Activated CD4-positive, alpha-beta memory T cell treated with anti-CD3 and anti-CD28 coated beads, Interleukin-2, amount 10 ng/mL, durations not matched to agents 7 days and 5 days (primary cell): ENCODE results near the gene CA11. TPM values are rescaled to one million over a fixed set of nuclear protein-coding genes. Genes with fewer than 3 reads are reported as not detected.

Source experiments
- CTCF ChIA-PET: fragments of 350-600 bp; sonication (Branson Sonifier 250); formaldehyde crosslinking; loops from one replicate; lab custom pipeline; 2021; ENCODE audit warnings: antibody characterized with exemption, inconsistent platforms; lab: Charles Lee
- POLR2A ChIA-PET: fragments of 350-600 bp; sonication (Branson Sonifier 250); formaldehyde crosslinking; loops from one replicate; lab custom pipeline; 2021; ENCODE audit warnings: antibody characterized with exemption; lab: Charles Lee
- DNase-seq: peaks from one replicate; pipeline ENCODE4 v3.0.0-alpha.2; 2020
- H3K27ac Mint-ChIP-seq: one replicate; pipeline ENCODE4 v1.8.0; 2021; ENCODE audit warnings: mild to moderate bottlenecking, mixed read lengths
- H3K27me3 Mint-ChIP-seq: one replicate; pipeline ENCODE4 v1.8.0; 2021; ENCODE audit warnings: mixed read lengths
- H3K36me3 Mint-ChIP-seq: one replicate; pipeline ENCODE4 v1.8.0; 2021; ENCODE audit warnings: low read depth, mixed read lengths
- H3K4me1 Mint-ChIP-seq: one replicate; pipeline ENCODE4 v1.8.0; 2021; ENCODE audit warnings: mixed read lengths
- H3K4me3 Mint-ChIP-seq: one replicate; pipeline ENCODE4 v1.8.0; 2021; ENCODE audit warnings: mild to moderate bottlenecking, mixed read lengths
- H3K9me3 Mint-ChIP-seq: one replicate; pipeline ENCODE4 v1.8.0; 2021; ENCODE audit warnings: mixed read lengths
- total RNA-seq, 2 experiments: library from RNA; stranded (reverse); gene quantifications; one replicate each; pipeline ENCODE4 v1.2.3, GENCODE V29; 2021

Gene CA11
- total RNA-seq, 2 experiments from 2014 or later = 3.9 to 4.5 TPM

DNA sequence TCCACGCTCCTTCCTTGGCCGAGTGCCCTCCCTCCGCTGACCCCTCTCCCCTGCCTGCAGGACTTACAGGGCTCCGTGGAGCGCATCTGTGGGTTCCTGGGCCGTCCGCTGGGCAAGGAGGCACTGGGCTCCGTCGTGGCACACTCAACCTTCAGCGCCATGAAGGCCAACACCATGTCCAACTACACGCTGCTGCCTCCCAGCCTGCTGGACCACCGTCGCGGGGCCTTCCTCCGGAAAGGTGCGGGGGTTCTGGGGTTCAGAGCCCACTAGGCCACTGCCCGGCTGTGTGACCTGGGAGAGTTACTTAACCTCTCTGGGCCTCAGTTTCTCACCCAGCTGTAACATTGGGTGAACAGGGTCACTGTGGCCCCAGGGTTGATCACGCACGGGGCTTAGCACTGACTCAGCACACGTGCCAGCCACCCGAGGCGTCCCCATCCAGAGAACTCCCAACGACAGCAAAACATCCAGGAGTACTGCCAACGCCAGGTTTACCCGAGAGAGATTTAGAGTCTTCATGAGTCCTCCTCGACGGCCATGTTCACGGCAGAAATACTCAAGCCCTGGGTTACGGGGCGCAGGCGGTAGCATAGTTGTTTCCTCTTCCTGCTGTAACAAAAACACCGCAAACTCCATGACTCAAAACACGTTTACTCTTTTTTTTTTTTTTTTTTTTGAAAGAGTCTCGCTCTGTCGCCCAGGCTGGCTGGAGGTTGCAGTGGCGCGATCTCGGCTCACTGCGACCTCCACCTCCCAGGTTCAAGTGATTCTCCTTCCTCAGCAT lies 49.1 kb downstream of the CA11 start:
- Mint-ChIP-seq H3K27ac (peak overlapping the region; percentile 85), H3K36me3 (peaks cover 21% of the 10 kb centered on the region), H3K27me3 (no peaks in the 10 kb centered on the region), H3K4me1 (peaks cover 39% of the 10 kb centered on the region), H3K4me3 (peak overlapping the region; percentile 74), H3K9me3 (no peaks in the 10 kb centered on the region)
- CTCF ChIA-PET = interaction anchor here (0.7 kb wide), 1 partner anchor 114 kb away, joined by 4 read pairs; no protein-coding TSS in a partner anchor
- peak; percentile 75 for DNase-seq
- POLR2A ChIA-PET = interaction anchor here (0.6 to 1.1 kb wide), 3 partner anchors 9 to 406 kb away, joined by 3 to 4 read pairs (median 4); no protein-coding TSS in a partner anchor

DNA sequence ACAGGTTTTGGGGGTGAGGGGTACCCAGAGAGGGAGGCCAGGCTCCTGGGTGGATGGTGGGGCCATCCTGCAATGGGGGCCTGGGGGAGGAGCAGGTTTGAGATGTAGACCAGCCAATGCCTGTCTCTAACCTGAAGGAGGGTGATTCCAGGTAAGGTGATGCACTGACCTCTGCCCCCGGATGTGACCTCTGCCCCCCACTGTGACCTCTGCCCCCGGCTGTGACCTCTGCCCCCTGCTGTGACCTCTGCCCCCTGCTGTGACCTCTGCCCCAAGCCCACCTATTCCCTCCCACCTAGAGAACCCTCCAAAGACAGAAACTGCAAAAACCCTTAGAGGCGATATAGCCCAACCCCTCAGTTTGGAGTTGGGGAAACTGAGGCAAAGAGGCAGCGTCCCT lies 49.8 kb downstream of the CA11 start:
- ChIA-PET CTCF (no interaction called here), POLR2A (interaction anchor here (1.0 to 1.1 kb wide), 2 partner anchors 10 to 14 kb away, joined by 4 read pairs; no protein-coding TSS in a partner anchor)
- H3K27ac Mint-ChIP-seq = peak overlapping the region; percentile 85
- no peaks in the 10 kb centered on the region for H3K9me3 Mint-ChIP-seq
- no peak for DNase-seq
- H3K27me3 Mint-ChIP-seq = no peaks in the 10 kb centered on the region
- peaks cover 45% of the 10 kb centered on the region for H3K4me1 Mint-ChIP-seq
- peak overlapping the region; percentile 74 for H3K4me3 Mint-ChIP-seq
- peaks cover 21% of the 10 kb centered on the region for H3K36me3 Mint-ChIP-seq

DNA sequence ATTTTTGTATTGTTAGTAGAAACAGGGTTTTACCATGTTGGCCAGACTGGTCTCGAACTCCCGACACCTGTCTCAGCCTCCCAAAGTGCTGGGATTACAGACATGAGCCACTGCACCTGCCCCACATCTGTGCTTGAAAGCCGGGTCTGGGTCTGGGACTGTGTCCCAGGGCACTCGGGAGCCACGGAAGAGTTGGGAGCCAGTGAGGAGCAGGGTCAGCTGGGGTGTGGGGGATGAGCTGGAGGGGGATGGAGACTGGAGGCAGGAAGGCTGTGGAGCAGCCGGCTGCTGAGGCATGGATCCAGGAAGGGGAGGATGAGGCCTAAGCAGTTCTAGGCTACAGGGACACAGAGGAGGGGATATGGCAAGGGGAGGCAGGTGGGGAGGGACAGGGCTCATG lies 50.2 kb downstream of the CA11 start:
- H3K27ac Mint-ChIP-seq = peak overlapping the region; percentile 85
- ChIA-PET CTCF (interaction anchor here (1.3 to 1.7 kb wide), 3 partner anchors 11 to 90 kb away, joined by 4 to 9 read pairs (median 5); no protein-coding TSS in a partner anchor), POLR2A (no interaction called here)
- no peaks in the 10 kb centered on the region for H3K9me3 Mint-ChIP-seq
- no peaks in the 10 kb centered on the region for H3K27me3 Mint-ChIP-seq
- peaks cover 21% of the 10 kb centered on the region for H3K36me3 Mint-ChIP-seq
- H3K4me3 Mint-ChIP-seq = peak overlapping the region; percentile 74
- peaks cover 49% of the 10 kb centered on the region for H3K4me1 Mint-ChIP-seq
- no peak for DNase-seq

DNA sequence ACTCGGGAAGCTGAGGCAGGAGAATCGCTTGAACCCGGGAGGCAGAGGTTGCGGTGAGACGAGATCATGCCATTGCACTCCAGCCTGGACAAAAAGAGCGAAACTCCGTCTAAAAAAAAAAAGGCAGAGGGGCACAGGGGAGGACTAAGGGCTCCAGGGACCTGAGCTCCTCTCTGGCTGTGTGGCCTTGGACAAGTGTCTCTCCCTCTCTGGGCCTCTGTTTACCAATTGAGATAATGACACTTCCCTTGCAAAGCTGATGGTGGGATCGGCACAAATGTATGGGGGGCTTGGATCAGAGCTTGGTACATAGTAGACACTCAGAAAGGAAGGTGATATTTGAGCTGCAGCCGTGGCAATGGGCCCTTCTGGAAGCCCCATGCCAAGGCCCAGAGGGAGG lies 50.8 kb downstream of the CA11 start:
- H3K9me3 Mint-ChIP-seq = no peaks in the 10 kb centered on the region
- DNase-seq = no peak
- ChIA-PET POLR2A (interaction anchor here (1.0 kb wide), 1 partner anchor 21 kb away, joined by 3 read pairs; no protein-coding TSS in a partner anchor), CTCF (interaction anchor here (1.3 to 1.7 kb wide), 3 partner anchors 11 to 89 kb away, joined by 4 to 9 read pairs (median 5); no protein-coding TSS in a partner anchor)
- H3K27me3 Mint-ChIP-seq = no peaks in the 10 kb centered on the region
- H3K4me1 Mint-ChIP-seq = peaks cover 53% of the 10 kb centered on the region
- H3K36me3 Mint-ChIP-seq = peaks cover 21% of the 10 kb centered on the region
- peak overlapping the region; percentile 85 for H3K27ac Mint-ChIP-seq
- peak overlapping the region; percentile 74 for H3K4me3 Mint-ChIP-seq

DNA sequence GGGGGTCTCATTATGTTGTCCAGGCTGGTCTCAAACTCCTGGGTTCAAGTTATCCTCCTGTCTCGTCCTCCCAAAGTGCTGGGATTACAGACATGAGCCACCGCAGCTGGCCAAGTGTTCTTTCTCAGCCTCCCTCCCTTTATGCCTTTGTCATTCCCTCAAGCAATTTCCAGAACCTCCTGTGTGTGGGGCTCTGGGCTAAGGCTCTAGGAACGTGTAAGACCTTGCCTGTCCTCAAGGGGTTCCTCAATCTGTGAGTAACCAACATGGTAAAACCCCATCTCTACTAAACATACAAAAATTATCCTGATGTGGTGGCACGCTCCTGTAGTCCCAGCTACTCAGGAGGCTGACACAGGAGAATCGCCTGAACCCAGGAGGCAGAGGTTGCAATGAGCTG lies 55.0 kb downstream of the CA11 start:
- Mint-ChIP-seq H3K27ac (peak overlapping the region; percentile 42), H3K27me3 (no peaks in the 10 kb centered on the region), H3K4me3 (no peak overlapping the region), H3K9me3 (no peaks in the 10 kb centered on the region), H3K4me1 (peaks cover 58% of the 10 kb centered on the region), H3K36me3 (peaks cover 25% of the 10 kb centered on the region)
- DNase-seq = no peak
- CTCF ChIA-PET = interaction anchor here (8.7 kb wide), 1 partner anchor 84 kb away, joined by 197 read pairs; no protein-coding TSS in a partner anchor
- POLR2A ChIA-PET = interaction anchor here (0.8 kb wide), 1 partner anchor 28 kb away, joined by 3 read pairs; the partner anchor contains the start of genes RPL18 and SPHK2

DNA sequence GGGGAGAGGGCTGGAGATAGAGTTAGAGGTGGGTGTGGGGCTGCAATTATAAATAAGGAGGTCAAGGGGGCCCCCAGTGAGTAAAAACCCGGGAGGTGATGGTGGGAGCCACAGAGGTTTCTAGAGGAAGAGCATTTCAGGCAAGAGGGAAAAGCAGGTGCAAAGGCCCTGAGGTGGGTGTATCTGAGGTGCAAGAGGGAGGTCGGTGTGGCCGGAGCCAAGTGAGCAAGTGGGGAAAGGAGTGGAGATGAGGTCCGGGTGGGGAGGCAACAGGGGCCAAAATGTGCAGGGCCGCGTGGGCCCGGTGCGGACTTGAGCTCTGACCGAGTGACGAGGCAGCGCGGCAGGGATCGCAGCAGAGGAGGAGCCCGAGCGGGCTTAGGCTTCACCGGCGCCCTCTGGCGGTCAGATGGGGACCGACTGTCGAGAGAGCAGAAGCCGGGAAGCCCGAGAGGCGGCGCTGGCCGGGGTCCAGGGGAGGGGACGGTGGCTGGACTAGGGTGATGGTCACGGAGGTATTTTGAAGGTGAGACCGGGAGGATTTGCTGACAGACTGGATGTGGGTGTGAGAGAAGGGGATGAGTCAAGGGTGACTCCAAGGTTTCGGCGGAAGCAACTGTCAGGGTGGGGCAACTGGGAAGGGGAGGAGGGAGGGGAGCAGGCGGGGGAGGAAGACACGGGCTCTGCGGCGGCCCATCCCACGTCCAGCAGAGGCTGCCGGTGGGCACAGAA lies 57.2 kb downstream of the CA11 start:
- DNase-seq = peak; percentile 91
- H3K36me3 Mint-ChIP-seq = peaks cover 20% of the 10 kb centered on the region
- CTCF ChIA-PET = interaction anchor here (0.5 to 8.7 kb wide), 22 partner anchors 11 to 410 kb away, joined by 3 to 197 read pairs (median 4); partner anchors contain the start of genes RPL18, SPHK2, SULT2B1 and SYNGR4
- H3K27me3 Mint-ChIP-seq = no peaks in the 10 kb centered on the region
- POLR2A ChIA-PET = interaction anchor here (0.6 to 1.0 kb wide), 6 partner anchors 20 to 83 kb away, joined by 3 to 5 read pairs (median 3); partner anchors contain the start of genes RPL18 and SPHK2
- peak overlapping the region; percentile 85 for H3K27ac Mint-ChIP-seq
- peak overlapping the region; percentile 77 for H3K4me3 Mint-ChIP-seq
- H3K4me1 Mint-ChIP-seq = peaks cover 48% of the 10 kb centered on the region
- no peaks in the 10 kb centered on the region for H3K9me3 Mint-ChIP-seq

Other genes with a start within 250 kb of the CA11 start
- 10 to 100 TPM; 25.6 to 27.1 TPM for gene GRWD1, start 200.2 kb downstream of the CA11 start, total RNA-seq
- gene KCNJ14, start 190.6 kb downstream of the CA11 start, total RNA-seq = under 1 TPM; 0.73 to 0.86 TPM
- 10 to 100 TPM; 53.2 to 55.3 TPM for gene CYTH2, start 176.8 kb downstream of the CA11 start, total RNA-seq
- gene LMTK3, start 134.4 kb downstream of the CA11 start, total RNA-seq = 1 to 10 TPM; 3.8 to 5.4 TPM
- not detected for gene SULT2B1, start 94.0 kb downstream of the CA11 start, total RNA-seq
- gene SPACA4, start 39.4 kb downstream of the CA11 start, total RNA-seq = not detected
- gene FAM83E, start 31.1 kb downstream of the CA11 start, total RNA-seq = 1 to 10 TPM; 1.3 to 2.6 TPM
- gene RPL18, start 27.0 kb downstream of the CA11 start, total RNA-seq = 1,000 to 10,000 TPM; 1,511 to 1,528 TPM
- 10 to 100 TPM; 27.7 to 29.5 TPM for gene SPHK2, start 26.7 kb downstream of the CA11 start, total RNA-seq
- gene DBP, start 8.8 kb downstream of the CA11 start, total RNA-seq = 10 to 100 TPM; 18.7 to 19.1 TPM
- gene NTN5, start 26.8 kb upstream of the CA11 start, total RNA-seq = 1 to 10 TPM in 1 of 2 experiments, under 1 TPM in 1; 0.68 to 1.1 TPM
- not detected for gene FUT2, start 49.8 kb upstream of the CA11 start, total RNA-seq
- gene MAMSTR, start 73.5 kb upstream of the CA11 start, total RNA-seq = 1 to 10 TPM in 1 of 2 experiments, under 1 TPM in 1; 0.88 to 1.2 TPM
- gene RASIP1, start 94.4 kb upstream of the CA11 start, total RNA-seq = under 1 TPM; 0.05 to 0.15 TPM
- not detected for gene IZUMO1, start 100.7 kb upstream of the CA11 start, total RNA-seq
- under 1 TPM; 0.28 to 0.45 TPM for gene FUT1, start 106.5 kb upstream of the CA11 start, total RNA-seq
- not detected for gene FGF21, start 109.3 kb upstream of the CA11 start, total RNA-seq
- 10 to 100 TPM; 39.8 TPM for gene BCAT2, start 164.8 kb upstream of the CA11 start, total RNA-seq
- gene HSD17B14, start 190.3 kb upstream of the CA11 start, total RNA-seq = under 1 TPM; 0.50 to 0.63 TPM
- 1 to 10 TPM; 4.5 to 5.5 TPM for gene PLEKHA4, start 222.4 kb upstream of the CA11 start, total RNA-seq
- gene PPP1R15A, start 226.2 kb upstream of the CA11 start, total RNA-seq = 10 to 100 TPM; 77.2 to 81.4 TPM